Measurements from ENCODE around the gene FSTL5. TPM values are rescaled to one million over a fixed set of nuclear protein-coding genes. Genes with fewer than 3 reads are reported as not detected.

Gene FSTL5
- total and polyA plus RNA-seq, 2 donors (not counting 3 experiments of a cell fraction or from before 2014, with no cell fraction given): 1.3 to 1.9 TPM

DNA sequence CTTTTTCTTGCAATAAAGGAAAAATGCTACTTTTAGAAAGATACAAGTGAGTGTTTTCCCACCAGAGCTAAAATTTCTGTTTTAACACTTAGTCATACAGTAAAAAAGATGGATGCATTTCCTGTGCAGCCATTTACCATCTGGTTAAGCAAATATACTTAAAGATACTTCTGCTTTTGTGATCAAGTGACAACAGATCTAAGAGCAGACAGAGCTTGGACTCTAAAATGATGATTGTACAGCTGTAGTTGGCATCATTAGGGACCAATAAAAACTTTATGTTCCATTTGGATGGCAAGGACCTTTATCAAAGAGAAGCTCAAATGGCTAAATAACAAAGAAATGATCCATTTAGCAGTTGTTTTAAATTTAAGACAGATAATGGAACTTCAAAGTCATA is 270.8 kb downstream of the FSTL5 start:
- TF ChIP-seq JUN (IDR thresholded peaks at IDR 0.05; ENCODE audit: borderline replicate concordance, insufficient read depth, insufficient read length, low read depth) (no peak), POLR2AphosphoS5 (IDR thresholded peaks at IDR 0.05; ENCODE audit: insufficient read depth, low read depth, low read length) (no peak), FOS (IDR thresholded peaks at IDR 0.05; ENCODE audit: borderline replicate concordance, insufficient read depth, low read length) (no peak), GATA2 (IDR thresholded peaks at IDR 0.05; ENCODE audit: insufficient read depth, insufficient read length, low read depth, low read length) (no peak), EZH2 (IDR thresholded peaks at IDR 0.05; ENCODE audit: borderline replicate concordance, low read depth, low read length, severe bottlenecking) (no peak), MYC (IDR thresholded peaks at IDR 0.05; ENCODE audit: low read depth, low read length) (no peak), POLR2A (IDR thresholded peaks at IDR 0.05; ENCODE audit: low read depth, low read length) (no peak)
- TF ChIP-seq, protein P1, sequence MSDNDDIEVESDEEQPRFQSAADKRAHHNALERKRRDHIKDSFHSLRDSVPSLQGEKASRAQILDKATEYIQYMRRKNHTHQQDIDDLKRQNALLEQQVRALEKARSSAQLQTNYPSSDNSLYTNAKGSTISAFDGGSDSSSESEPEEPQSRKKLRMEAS (IDR thresholded peaks at IDR 0.05; ENCODE audit: insufficient read depth, insufficient read length): no peak
- TF ChIP-seq, protein P2, sequence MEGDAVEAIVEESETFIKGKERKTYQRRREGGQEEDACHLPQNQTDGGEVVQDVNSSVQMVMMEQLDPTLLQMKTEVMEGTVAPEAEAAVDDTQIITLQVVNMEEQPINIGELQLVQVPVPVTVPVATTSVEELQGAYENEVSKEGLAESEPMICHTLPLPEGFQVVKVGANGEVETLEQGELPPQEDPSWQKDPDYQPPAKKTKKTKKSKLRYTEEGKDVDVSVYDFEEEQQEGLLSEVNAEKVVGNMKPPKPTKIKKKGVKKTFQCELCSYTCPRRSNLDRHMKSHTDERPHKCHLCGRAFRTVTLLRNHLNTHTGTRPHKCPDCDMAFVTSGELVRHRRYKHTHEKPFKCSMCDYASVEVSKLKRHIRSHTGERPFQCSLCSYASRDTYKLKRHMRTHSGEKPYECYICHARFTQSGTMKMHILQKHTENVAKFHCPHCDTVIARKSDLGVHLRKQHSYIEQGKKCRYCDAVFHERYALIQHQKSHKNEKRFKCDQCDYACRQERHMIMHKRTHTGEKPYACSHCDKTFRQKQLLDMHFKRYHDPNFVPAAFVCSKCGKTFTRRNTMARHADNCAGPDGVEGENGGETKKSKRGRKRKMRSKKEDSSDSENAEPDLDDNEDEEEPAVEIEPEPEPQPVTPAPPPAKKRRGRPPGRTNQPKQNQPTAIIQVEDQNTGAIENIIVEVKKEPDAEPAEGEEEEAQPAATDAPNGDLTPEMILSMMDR (IDR thresholded peaks at IDR 0.05; ENCODE audit: extremely low read depth in 1 of 2, insufficient read depth in 1 of 2, low read depth in 1 of 2, low read length in 2 of 2): no peak
- Histone ChIP-seq H3K79me2 (ENCODE audit: control insufficient read depth, insufficient read depth, low read length) (no peaks in the 10 kb centered on the region), H3K4me3 (replicated peaks in 1 of 3; ENCODE audit: insufficient read depth in 1 of 3, low read depth in 1 of 3, low read length in 3 of 3) (no peak overlapping the region), H3K9me1 (replicated peaks; ENCODE audit: control insufficient read depth, extremely low read depth, insufficient read depth, low read length) (no peaks in the 10 kb centered on the region), H2AFZ (ENCODE audit: low read depth, low read length) (no peak overlapping the region), H3K4me1 (ENCODE audit: control insufficient read depth, extremely low read depth, insufficient read depth, low read length) (no peaks in the 10 kb centered on the region), H3K4me2 (ENCODE audit: insufficient read depth, low read length) (no peak overlapping the region), H3K27me3 (ENCODE audit: control insufficient read depth in 2 of 2, insufficient read depth in 2 of 2, low read length in 2 of 2) (no peaks in the 10 kb centered on the region), H3K36me3 (ENCODE audit: control insufficient read depth in 2 of 2, extremely low read depth in 1 of 2, insufficient read depth in 2 of 2, low read length in 2 of 2) (no peaks in the 10 kb centered on the region), H3K27ac (ENCODE audit: insufficient read depth, low read depth, low read length) (no peak overlapping the region), H3K9ac (replicated peaks; ENCODE audit: extremely low read depth, insufficient read depth, low read length) (no peak overlapping the region), H4K20me1 (replicated peaks; ENCODE audit: control insufficient read depth, extremely low read depth, insufficient read depth, low read length) (no peaks in the 10 kb centered on the region), H3K9me3 (replicated peaks; ENCODE audit: control insufficient read depth, insufficient read depth, low read length) (no peaks in the 10 kb centered on the region)
- DNase-seq (ENCODE audit: low read depth, low spot score) (no peak), FAIRE-seq (no peak)
- dilution Hi-C loops (cut with MboI; ENCODE audit: extremely low pct_ligation_motif_present, low sequenced_read_pairs) (no loop called here), intact Hi-C loops (cut with micrococcal nuclease) (no loop called here)
- CTCF ChIA-PET: interaction anchor here (1.0 kb wide), 3 partner anchors 9 to 14 kb away, joined by 3 to 4 read pairs (median 3); no protein-coding TSS in a partner anchor
- no TSS peak for BruUV-seq (replicated peaks)
- POLR2A ChIA-PET: interaction anchor here (0.5 kb wide), 1 partner anchor 36 kb away, joined by 5 read pairs; no protein-coding TSS in a partner anchor

All from endothelial cell of umbilical vein (primary cell).